ENCODE results near the gene IER5.

GRCh38 chr1:181092056-181092455 is 3.6 kb downstream of the IER5 start:
- no peak for TF ChIP-seq CTCF (IDR thresholded peaks at IDR 0.05)
- no peak for TF ChIP-seq POLR2A (IDR thresholded peaks at IDR 0.05)
- no peak for TF ChIP-seq POLR2AphosphoS5 (IDR thresholded peaks at IDR 0.05)
